ENCODE results near the gene ING5.

ING5 gene

DNA sequence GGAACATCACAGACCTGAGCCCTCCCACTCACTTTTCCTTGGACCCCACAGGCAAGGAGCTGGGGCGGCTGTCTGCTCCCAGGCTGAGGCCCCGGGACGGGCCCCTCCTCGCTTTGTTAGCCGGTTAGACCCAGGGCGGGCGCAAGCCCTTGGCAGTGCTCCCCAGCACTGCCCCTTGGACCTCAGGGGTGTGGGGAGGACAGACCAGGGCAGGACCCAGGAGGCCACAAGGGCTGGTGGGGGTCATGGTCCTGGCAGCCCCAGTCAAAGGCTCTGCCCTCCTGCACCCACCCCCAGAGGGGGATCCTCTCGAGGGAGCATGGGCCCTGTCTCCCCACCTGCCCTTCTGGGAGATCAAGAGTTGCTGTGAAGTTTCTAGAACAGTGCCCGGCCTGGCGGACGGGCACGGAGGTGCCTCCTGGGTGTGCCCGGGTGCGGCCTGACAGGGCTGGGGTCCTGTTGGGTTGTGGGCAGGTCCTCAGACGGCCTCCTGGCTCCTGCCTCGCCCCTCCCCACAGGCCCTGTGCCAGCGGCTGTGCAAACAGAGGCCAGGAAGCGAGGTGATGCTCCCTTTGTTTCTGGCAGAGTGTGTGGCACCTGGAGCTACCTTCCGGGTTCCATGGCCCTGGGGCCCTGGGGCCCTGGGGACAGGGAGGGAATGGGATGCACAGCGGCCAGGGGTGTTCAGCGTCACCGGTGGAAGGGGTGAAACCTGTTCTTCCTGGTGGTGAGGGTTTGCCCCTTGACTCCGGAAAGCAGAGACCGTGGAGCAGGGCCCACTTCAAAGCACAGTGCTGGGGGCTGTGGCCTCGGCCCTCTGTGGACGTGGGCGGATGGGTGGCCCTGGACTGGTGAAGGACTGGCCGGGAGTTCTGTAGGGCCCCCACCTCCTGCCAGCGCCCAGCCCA, 71.9 kb downstream of the ING5 start:
- Histone ChIP-seq H3K36me3 (ENCODE audit: control insufficient read depth, insufficient read depth, low read length) (no peaks in the 10 kb centered on the region), H3K27me3 (replicated peaks; ENCODE audit: control insufficient read depth, insufficient read depth, low read length) (no peaks in the 10 kb centered on the region; the same call in 1 of the 2 replicates), H3K4me3 (replicated peaks; ENCODE audit: low read depth, low read length) (no peak overlapping the region)
- DNase-seq (ENCODE audit: extremely low read depth, insufficient read length), result no peak
- TF ChIP-seq, protein P1, sequence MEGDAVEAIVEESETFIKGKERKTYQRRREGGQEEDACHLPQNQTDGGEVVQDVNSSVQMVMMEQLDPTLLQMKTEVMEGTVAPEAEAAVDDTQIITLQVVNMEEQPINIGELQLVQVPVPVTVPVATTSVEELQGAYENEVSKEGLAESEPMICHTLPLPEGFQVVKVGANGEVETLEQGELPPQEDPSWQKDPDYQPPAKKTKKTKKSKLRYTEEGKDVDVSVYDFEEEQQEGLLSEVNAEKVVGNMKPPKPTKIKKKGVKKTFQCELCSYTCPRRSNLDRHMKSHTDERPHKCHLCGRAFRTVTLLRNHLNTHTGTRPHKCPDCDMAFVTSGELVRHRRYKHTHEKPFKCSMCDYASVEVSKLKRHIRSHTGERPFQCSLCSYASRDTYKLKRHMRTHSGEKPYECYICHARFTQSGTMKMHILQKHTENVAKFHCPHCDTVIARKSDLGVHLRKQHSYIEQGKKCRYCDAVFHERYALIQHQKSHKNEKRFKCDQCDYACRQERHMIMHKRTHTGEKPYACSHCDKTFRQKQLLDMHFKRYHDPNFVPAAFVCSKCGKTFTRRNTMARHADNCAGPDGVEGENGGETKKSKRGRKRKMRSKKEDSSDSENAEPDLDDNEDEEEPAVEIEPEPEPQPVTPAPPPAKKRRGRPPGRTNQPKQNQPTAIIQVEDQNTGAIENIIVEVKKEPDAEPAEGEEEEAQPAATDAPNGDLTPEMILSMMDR (IDR thresholded peaks at IDR 0.05; ENCODE audit: insufficient read depth, low read length, poor library complexity, severe bottlenecking), result no peak

DNA sequence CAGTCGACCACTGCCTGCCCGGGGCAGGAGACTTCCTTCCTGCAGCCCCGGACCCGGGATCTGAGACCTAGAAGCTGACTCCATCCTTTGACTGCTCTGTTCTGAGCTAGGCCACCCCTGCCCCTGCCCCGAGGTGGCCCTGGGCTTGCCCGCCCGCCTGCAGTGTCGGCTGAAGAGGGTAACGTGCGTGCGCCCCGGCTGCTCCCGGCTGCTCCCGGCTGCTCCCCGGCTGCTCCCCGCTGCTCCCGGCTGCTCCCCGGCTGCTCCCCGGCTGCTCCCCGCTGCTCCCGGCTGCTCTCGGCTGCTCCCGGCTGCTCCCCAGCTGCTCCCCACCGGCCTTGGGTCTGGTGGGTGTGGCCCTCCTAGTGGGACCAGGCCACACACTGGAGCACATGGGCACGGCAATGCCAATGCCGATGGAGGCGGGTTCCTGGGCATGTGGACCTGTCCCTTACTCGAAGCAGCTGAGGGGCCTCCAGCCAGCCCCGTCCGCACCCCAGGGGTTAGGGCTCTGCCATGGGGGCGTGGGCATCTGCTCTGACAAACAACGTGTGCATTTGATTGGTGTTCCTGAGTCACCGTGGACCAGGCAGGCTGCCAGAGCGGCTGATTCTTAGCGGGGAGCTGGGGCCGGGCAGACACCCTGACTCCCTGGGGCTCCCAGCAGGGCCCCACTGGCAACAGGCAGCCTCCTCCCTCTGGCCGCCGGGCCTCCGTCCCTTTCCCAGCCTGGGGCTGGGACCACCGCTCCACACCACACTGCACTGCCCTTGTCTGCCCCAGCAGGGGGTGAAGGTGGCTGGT, 72.8 kb downstream of the ING5 start:
- no peak for DNase-seq (ENCODE audit: extremely low read depth, insufficient read length)
- Histone ChIP-seq H3K27me3 (replicated peaks; ENCODE audit: control insufficient read depth, insufficient read depth, low read length) (no peaks in the 10 kb centered on the region; the same call in 1 of the 2 replicates), H3K4me3 (replicated peaks; ENCODE audit: low read depth, low read length) (no peak overlapping the region), H3K36me3 (ENCODE audit: control insufficient read depth, insufficient read depth, low read length) (no peaks in the 10 kb centered on the region)
- TF ChIP-seq, protein P1 (IDR thresholded peaks at IDR 0.05; ENCODE audit: insufficient read depth, low read length, poor library complexity, severe bottlenecking), result no peak

DNA sequence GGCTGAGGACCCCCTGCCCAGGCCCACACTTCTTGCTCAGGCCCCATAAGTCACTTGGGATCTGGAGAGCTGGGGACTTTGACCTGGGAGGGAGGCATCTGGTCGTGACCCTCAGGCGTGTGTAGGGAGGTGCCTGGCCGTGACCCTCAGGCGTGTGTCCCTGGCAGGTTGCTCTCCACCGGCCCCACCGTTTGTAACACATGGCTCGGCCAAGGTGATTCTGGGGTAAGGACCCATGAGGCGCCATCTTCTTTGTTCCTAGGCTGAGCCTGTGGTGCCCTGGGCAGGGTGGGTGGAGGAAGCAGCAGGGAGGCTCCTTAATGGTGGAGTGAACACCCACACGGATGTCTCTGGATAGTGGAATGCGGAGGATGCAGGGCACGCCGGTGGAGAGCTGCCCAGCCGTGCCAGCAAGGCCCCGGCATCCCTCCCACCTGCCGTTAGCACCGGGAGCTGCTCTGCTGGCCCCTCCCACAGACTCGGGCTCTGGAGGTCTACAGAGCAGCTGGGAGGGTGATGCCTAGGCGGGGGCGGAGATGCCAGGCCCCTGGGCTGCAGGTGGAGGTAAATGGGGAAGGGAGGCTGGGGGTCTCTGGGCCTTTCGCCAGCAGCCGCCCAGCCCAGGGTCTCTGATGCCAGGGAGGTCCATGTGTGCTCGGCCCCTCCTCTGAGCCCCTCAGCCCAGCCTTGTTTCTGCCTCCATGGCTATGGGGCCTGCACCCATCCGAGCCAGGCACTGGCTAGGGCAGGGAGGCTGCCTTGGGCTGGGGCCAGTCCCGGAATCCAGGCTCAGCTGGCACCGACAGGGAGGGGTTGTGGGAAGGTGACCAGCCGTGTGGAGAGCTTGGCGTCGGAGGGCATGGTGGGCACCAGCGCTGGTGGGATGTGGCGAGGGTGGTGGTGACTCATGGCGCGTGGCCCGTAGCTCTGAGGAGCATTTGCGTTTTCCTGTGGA, 73.7 kb downstream of the ING5 start:
- no peaks in the 10 kb centered on the region; the same call in 1 of the 2 replicates for H3K27me3 ChIP-seq (replicated peaks; ENCODE audit: control insufficient read depth, insufficient read depth, low read length)
- no peak for DNase-seq (ENCODE audit: extremely low read depth, insufficient read length)
- no peaks in the 10 kb centered on the region for H3K36me3 ChIP-seq (ENCODE audit: control insufficient read depth, insufficient read depth, low read length)
- H3K4me3 ChIP-seq (replicated peaks; ENCODE audit: low read depth, low read length), result no peak overlapping the region
- TF ChIP-seq, protein P1 (IDR thresholded peaks at IDR 0.05; ENCODE audit: insufficient read depth, low read length, poor library complexity, severe bottlenecking), result no peak

DNA sequence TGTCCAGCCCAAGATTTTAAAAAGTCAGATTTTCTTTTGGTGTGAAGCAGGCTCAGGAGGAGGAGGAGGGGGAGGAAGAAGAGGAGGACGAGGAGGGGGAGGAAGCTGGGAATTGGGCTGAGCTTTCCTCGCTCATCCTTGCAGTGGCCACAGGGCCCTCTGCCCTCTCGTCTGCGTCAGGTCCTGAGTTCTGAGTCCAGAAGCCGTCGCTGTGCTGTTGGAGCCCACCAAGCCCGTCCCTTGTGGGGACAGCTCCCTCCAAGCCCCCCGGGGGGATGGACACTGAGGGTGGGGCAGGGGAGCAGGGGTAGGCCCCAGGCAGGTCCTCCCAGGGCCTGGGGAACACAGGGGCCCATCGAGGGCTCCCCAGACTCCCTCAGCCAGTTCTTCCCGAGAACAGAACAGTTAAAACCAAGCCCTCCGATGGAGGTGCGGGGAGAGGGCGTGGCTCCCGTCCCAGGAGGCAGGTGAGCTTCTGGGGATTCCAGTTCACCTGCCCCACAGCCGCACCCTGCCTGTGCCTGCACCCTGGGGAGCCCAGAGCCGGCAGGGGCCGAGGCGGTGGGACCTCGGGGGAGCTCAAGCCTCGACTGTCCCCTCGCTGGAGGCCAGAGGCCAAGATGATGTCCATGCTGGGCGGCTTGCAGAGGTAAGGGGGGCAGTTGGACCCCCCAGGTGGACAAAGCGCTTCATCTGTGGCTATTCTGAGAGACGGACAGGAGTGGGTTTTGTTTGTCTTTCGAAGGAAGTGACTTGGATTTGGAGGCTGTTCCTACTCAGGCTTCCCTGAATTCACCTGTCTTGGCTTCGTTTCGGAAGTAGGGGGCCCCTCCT, 74.7 kb downstream of the ING5 start, which contains the start of gene GAL3ST2:
Gene GAL3ST2 (plus strand): TSS at position 487 of the 834 bp plus-strand sequence. CDS start 134 bp downstream, at position 621.
- Histone ChIP-seq H3K27me3 (replicated peaks; ENCODE audit: control insufficient read depth, insufficient read depth, low read length) (no peaks in the 10 kb centered on the region; the same call in 1 of the 2 replicates), H3K4me3 (replicated peaks; ENCODE audit: low read depth, low read length) (no peak within 1 kb of the TSS), H3K36me3 (ENCODE audit: control insufficient read depth, insufficient read depth, low read length) (no peaks in the 10 kb centered on the region)
- no peak for DNase-seq (ENCODE audit: extremely low read depth, insufficient read length)
- TF ChIP-seq, protein P1 (IDR thresholded peaks at IDR 0.05; ENCODE audit: insufficient read depth, low read length, poor library complexity, severe bottlenecking), result no peak

Measured in GM06990 (cell line).